Astrocyte (in vitro differentiated cells and primary cell): ENCODE measurements around the gene PRRT1B. TPM values are rescaled to one million over a fixed set of nuclear protein-coding genes. Genes with fewer than 3 reads are reported as not detected.

ENCODE experiments used
- DNase-seq: peaks from one replicate; pipeline ENCODE4 v3.0.0-alpha.2; 2010; ENCODE audit warnings: low read depth
- FAIRE-seq: peaks from 2 replicates; lab custom pipeline; 2011; peaks lifted over from hg19 to GRCh38; lab: Jason Lieb, UNC
- H2AFZ ChIP-seq: 2 replicates; pipeline ENCODE4 v1.6.0; 2012; ENCODE audit warnings: low read depth, low read length, inconsistent platforms
- H3K27ac ChIP-seq: 2 replicates; pipeline ENCODE4 v1.5.1; 2011; ENCODE audit warnings: low read depth, low read length, inconsistent platforms
- H3K27me3 ChIP-seq: 2 replicates; pipeline ENCODE4 v1.6.0; 2011; ENCODE audit warnings: low read length, inconsistent platforms; ENCODE audit not compliant: insufficient read depth
- H3K36me3 ChIP-seq: 2 replicates; pipeline ENCODE4 v1.5.1; 2011; ENCODE audit warnings: low read length, inconsistent platforms; ENCODE audit not compliant: insufficient read depth
- H3K4me1 ChIP-seq: 2 replicates; pipeline ENCODE4 v1.5.1; 2011; ENCODE audit warnings: low read length, inconsistent platforms; ENCODE audit not compliant: insufficient read depth
- H3K4me2 ChIP-seq: 2 replicates; pipeline ENCODE4 v1.6.0; 2012; ENCODE audit warnings: low read length, inconsistent platforms
- H3K4me3 ChIP-seq: 2 replicates; pipeline ENCODE4 v1.5.1; 2011; ENCODE audit warnings: low read depth, mild to moderate bottlenecking, low read length, inconsistent platforms; ENCODE audit not compliant: insufficient read depth
- H3K79me2 ChIP-seq: 2 replicates; pipeline ENCODE4 v1.6.0; 2012; ENCODE audit warnings: mild to moderate bottlenecking, low read length, inconsistent platforms; ENCODE audit not compliant: insufficient read depth
- H3K9ac ChIP-seq: 2 replicates; pipeline ENCODE4 v1.6.0; 2012; ENCODE audit warnings: mild to moderate bottlenecking, low read length, inconsistent platforms
- H3K9me3 ChIP-seq: 2 replicates; pipeline ENCODE4 v1.5.1; 2012; ENCODE audit warnings: low read depth, mild to moderate bottlenecking, low read length, inconsistent platforms; ENCODE audit not compliant: insufficient read depth
- H4K20me1 ChIP-seq: 2 replicates; pipeline ENCODE4 v1.6.0; 2012; ENCODE audit warnings: low read length, inconsistent platforms; ENCODE audit not compliant: insufficient read depth
- H3K27ac Mint-ChIP-seq: one replicate; pipeline ENCODE4 v1.8.0; 2021; ENCODE audit warnings: mild to moderate bottlenecking, mixed read lengths; ENCODE audit not compliant: unreplicated experiment
- H3K27me3 Mint-ChIP-seq: one replicate; pipeline ENCODE4 v1.8.0; 2021; ENCODE audit warnings: low read depth, mixed read lengths; ENCODE audit not compliant: unreplicated experiment
- H3K36me3 Mint-ChIP-seq: one replicate; pipeline ENCODE4 v1.8.0; 2021; ENCODE audit warnings: low read depth, mixed read lengths; ENCODE audit not compliant: unreplicated experiment
- H3K4me1 Mint-ChIP-seq: one replicate; pipeline ENCODE4 v1.8.0; 2021; ENCODE audit warnings: low read depth, mixed read lengths; ENCODE audit not compliant: unreplicated experiment
- H3K4me3 Mint-ChIP-seq: one replicate; pipeline ENCODE4 v1.8.0; 2021; ENCODE audit warnings: mild to moderate bottlenecking, moderate library complexity, mixed read lengths; ENCODE audit not compliant: unreplicated experiment
- H3K9me3 Mint-ChIP-seq: one replicate; pipeline ENCODE4 v1.8.0; 2021; ENCODE audit warnings: mild to moderate bottlenecking, mixed read lengths; ENCODE audit not compliant: unreplicated experiment
- EZH2 ChIP-seq: IDR thresholded peaks from 2 replicates; pipeline ENCODE4 v1.6.1; 2012; ENCODE audit warnings: mild to moderate bottlenecking, low read length, inconsistent platforms; ENCODE audit not compliant: insufficient read depth
- total RNA-seq: library from RNA; stranded (reverse); gene quantifications from 2 replicates; pipeline ENCODE4 v1.2.1, GENCODE V29; 2021
- TF ChIP-seq, protein P1 (sequence below): IDR thresholded peaks from 2 replicates; pipeline ENCODE4 v1.5.1; 2011; ENCODE audit warnings: low read depth, mild to moderate bottlenecking, inconsistent platforms, low read length, moderate library complexity; ENCODE audit not compliant: insufficient read depth

PRRT1B gene
- total RNA-seq, 1 donor from 2014 or later = not detected

DNA sequence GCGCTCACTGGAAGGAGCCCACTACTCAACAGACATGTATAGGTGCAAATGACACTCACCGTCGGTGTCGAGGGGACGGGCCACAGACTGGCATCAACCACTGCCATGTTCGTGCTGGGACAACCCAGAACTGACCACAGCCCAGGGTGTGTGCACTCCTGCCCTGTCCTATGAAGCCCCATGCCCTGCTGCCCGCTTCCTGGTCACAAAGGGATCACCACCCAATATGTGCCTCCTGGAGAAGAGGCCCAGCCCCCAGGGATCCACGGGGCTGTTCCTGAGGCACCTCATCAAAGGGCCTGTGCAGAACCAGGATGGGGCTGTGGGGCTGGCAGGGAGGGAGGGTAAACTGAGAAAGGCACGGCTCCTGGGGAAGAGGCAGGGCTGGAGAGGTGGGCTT is 43.1 kb downstream of the PRRT1B start:
- Mint-ChIP-seq H3K36me3 (peaks cover 25% of the 10 kb centered on the region), H3K27ac (no peak overlapping the region), H3K4me3 (no peak overlapping the region), H3K27me3 (no peaks in the 10 kb centered on the region), H3K4me1 (peaks cover 29% of the 10 kb centered on the region), H3K9me3 (no peaks in the 10 kb centered on the region)
- Histone ChIP-seq H3K4me1 (no peaks in the 10 kb centered on the region), H3K9me3 (no peaks in the 10 kb centered on the region), H3K4me3 (no peak overlapping the region), H3K4me2 (no peak overlapping the region), H3K27me3 (no peaks in the 10 kb centered on the region), H3K79me2 (no peaks in the 10 kb centered on the region), H3K9ac (no peak overlapping the region), H2AFZ (no peak overlapping the region), H3K27ac (no peak overlapping the region), H4K20me1 (peaks cover 3% of the 10 kb centered on the region), H3K36me3 (peaks cover 3% of the 10 kb centered on the region)
- FAIRE-seq = no peak
- no peak for DNase-seq
- TF ChIP-seq, protein P1, sequence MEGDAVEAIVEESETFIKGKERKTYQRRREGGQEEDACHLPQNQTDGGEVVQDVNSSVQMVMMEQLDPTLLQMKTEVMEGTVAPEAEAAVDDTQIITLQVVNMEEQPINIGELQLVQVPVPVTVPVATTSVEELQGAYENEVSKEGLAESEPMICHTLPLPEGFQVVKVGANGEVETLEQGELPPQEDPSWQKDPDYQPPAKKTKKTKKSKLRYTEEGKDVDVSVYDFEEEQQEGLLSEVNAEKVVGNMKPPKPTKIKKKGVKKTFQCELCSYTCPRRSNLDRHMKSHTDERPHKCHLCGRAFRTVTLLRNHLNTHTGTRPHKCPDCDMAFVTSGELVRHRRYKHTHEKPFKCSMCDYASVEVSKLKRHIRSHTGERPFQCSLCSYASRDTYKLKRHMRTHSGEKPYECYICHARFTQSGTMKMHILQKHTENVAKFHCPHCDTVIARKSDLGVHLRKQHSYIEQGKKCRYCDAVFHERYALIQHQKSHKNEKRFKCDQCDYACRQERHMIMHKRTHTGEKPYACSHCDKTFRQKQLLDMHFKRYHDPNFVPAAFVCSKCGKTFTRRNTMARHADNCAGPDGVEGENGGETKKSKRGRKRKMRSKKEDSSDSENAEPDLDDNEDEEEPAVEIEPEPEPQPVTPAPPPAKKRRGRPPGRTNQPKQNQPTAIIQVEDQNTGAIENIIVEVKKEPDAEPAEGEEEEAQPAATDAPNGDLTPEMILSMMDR = no peak
- TF ChIP-seq EZH2 = no peak

DNA sequence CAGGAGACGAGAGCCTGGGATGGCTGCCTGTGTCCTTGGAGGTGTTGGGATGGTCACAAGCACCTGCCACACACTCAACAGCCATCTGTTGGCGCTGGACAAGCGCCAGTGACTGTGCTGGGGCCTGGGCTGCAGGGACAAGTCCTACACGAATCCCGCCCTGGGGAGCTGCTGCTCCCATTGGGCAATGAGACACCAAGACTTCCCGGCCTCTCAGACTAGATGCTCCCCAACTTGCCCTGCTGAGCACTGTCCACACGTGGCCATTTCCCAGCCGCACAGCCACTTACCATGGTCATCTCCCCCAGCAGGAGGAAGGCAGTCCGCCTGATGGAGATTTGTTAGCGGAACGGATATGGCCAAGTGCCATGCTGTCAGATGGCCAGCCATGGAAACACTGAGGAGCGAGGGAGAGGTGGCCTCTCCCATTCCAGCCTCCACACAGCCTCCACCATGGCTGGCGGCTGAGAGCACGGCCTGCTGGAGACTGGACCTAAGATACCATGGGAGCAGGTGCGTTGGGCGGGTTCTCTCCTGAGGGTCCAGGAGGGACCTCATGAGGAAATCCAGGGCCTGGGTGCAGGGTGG is 43.9 kb downstream of the PRRT1B start:
- Mint-ChIP-seq H3K9me3 (no peaks in the 10 kb centered on the region), H3K27ac (peak overlapping the region; percentile 18), H3K36me3 (peaks cover 25% of the 10 kb centered on the region), H3K27me3 (no peaks in the 10 kb centered on the region), H3K4me1 (peaks cover 29% of the 10 kb centered on the region), H3K4me3 (no peak overlapping the region)
- DNase-seq (no peak), FAIRE-seq (no peak)
- no peaks in the 10 kb centered on the region for H3K4me1 ChIP-seq
- no peak overlapping the region for H3K27ac ChIP-seq
- H4K20me1 ChIP-seq = peaks cover 3% of the 10 kb centered on the region
- no peak overlapping the region for H3K4me3 ChIP-seq
- H3K27me3 ChIP-seq = no peaks in the 10 kb centered on the region
- no peak overlapping the region for H2AFZ ChIP-seq
- TF ChIP-seq, protein P1 = no peak
- no peak for TF ChIP-seq EZH2
- no peak overlapping the region for H3K4me2 ChIP-seq
- H3K79me2 ChIP-seq = no peaks in the 10 kb centered on the region
- H3K36me3 ChIP-seq = peaks cover 3% of the 10 kb centered on the region
- no peaks in the 10 kb centered on the region for H3K9me3 ChIP-seq
- no peak overlapping the region for H3K9ac ChIP-seq

DNA sequence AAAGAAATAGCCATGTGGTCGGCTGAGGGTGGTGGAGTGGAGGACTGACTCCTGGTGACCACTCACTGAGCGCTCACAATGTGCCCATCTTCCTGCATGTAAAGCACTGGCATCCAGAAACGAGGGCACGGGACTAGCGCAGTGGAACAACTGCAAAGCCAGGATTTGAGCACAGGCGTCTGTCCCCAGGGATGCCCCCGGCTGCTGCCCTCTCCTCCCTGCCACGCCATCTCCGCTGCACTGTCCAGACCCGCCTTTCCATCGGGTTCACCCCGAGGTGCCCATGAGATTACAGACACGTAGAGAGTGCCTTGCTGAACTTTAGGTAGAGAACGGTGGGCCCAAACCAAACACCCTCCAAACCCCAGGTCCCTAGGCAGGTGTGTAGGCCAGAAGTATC is 44.7 kb downstream of the PRRT1B start:
- Mint-ChIP-seq H3K4me3 (no peak overlapping the region), H3K27ac (no peak overlapping the region), H3K9me3 (no peaks in the 10 kb centered on the region), H3K36me3 (peaks cover 22% of the 10 kb centered on the region), H3K4me1 (peaks cover 26% of the 10 kb centered on the region), H3K27me3 (no peaks in the 10 kb centered on the region)
- no peaks in the 10 kb centered on the region for H3K79me2 ChIP-seq
- H3K4me2 ChIP-seq = no peak overlapping the region
- FAIRE-seq (no peak), DNase-seq (no peak)
- no peak overlapping the region for H2AFZ ChIP-seq
- no peak overlapping the region for H3K9ac ChIP-seq
- peaks cover 3% of the 10 kb centered on the region for H4K20me1 ChIP-seq
- no peak overlapping the region for H3K4me3 ChIP-seq
- H3K4me1 ChIP-seq = no peaks in the 10 kb centered on the region
- no peaks in the 10 kb centered on the region for H3K27me3 ChIP-seq
- H3K27ac ChIP-seq = no peak overlapping the region
- TF ChIP-seq EZH2 = no peak
- TF ChIP-seq, protein P1 = no peak
- peaks cover 3% of the 10 kb centered on the region for H3K36me3 ChIP-seq
- no peaks in the 10 kb centered on the region for H3K9me3 ChIP-seq
